OCI-LY3 (cell line): ENCODE results near the gene BPIFB2.

ENCODE experiments used
- H2AFZ ChIP-seq: fragments of 200-600, 300-600 bp; shearing (Covaris generic); 2 replicates; pipeline ENCODE4 v1.6.0; 2014; ENCODE audit warnings: antibody characterized with exemption, low read depth, low read length
- H3K27ac ChIP-seq: fragments of 200-600, 300-600 bp; sonication (generic); 2 replicates; pipeline ENCODE4 v1.5.1; 2014; ENCODE audit warnings: mild to moderate bottlenecking, low read length, moderate library complexity, mixed read lengths
- H3K27me3 ChIP-seq: fragments of 200-600, 300-600 bp; sonication (generic); 2 replicates; pipeline ENCODE4 v1.6.1; 2014; ENCODE audit warnings: low read depth, low read length, mixed read lengths
- H3K36me3 ChIP-seq: fragments of 200-600, 300-600 bp; sonication (generic); replicated peaks from 2 replicates; pipeline ENCODE3; 2014; ENCODE audit warnings: low read depth, low read length, mixed read lengths
- H3K4me1 ChIP-seq: fragments of 300-600, 200-600 bp; sonication (generic); 2 replicates; pipeline ENCODE4 v1.6.1; 2014; ENCODE audit warnings: low read length, mixed read lengths
- H3K4me2 ChIP-seq: fragments of 200-600, 300-600 bp; sonication (generic); 2 replicates; pipeline ENCODE4 v1.6.1; 2014; ENCODE audit warnings: low read length, mixed read lengths
- H3K4me3 ChIP-seq: fragments of 300-600, 200-600 bp; sonication (generic); 2 replicates; pipeline ENCODE4 v1.5.1; 2014; ENCODE audit warnings: antibody characterized with exemption, mild to moderate bottlenecking, low read length, moderate library complexity
- H3K79me2 ChIP-seq: fragments of 300-600, 200-600 bp; shearing (Covaris generic); 2 replicates; pipeline ENCODE4 v1.6.1; 2014; ENCODE audit warnings: mild to moderate bottlenecking, low read length, mixed read lengths
- H3K9ac ChIP-seq: fragments of 300-600, 200-600 bp; shearing (Covaris generic); 2 replicates; pipeline ENCODE4 v1.6.0; 2014; ENCODE audit warnings: mild to moderate bottlenecking, low read length, moderate library complexity
- H3K9me3 ChIP-seq: fragments of 200-600, 300-600 bp; shearing (Covaris generic); 2 replicates; pipeline ENCODE4 v1.6.1; 2014; ENCODE audit warnings: low read length, mixed read lengths; ENCODE audit not compliant: insufficient read depth
- H4K20me1 ChIP-seq: fragments of 200-600, 300-600 bp; sonication (generic); 2 replicates; pipeline ENCODE4 v1.6.1; 2016; ENCODE audit warnings: low read length, mixed read lengths; ENCODE audit not compliant: insufficient read depth
- CTCF ChIP-seq: fragments of 200-600, 300-600 bp; sonication (generic); IDR thresholded peaks from 2 replicates; pipeline ENCODE4 v1.5.1; 2014; ENCODE audit warnings: antibody characterized with exemption, low read length, low read depth
- EZH2phosphoT487 ChIP-seq: fragments of 200-600 bp; shearing (Covaris generic); IDR thresholded peaks from 2 replicates; pipeline ENCODE4 v1.6.1; 2018; ENCODE audit warnings: antibody characterized with exemption, mixed run types, low read depth

The BPIFB2 gene

GRCh38 chr20:33025318-33025876 lies 17.9 kb downstream of the BPIFB2 start:
- TF ChIP-seq EZH2phosphoT487 (no peak), CTCF (no peak)
- Histone ChIP-seq H3K9me3 (no peaks in the 10 kb centered on the region), H3K4me2 (no peak overlapping the region), H3K4me1 (peaks cover 20% of the 10 kb centered on the region), H4K20me1 (no peaks in the 10 kb centered on the region), H2AFZ (no peak overlapping the region), H3K27ac (no peak overlapping the region), H3K79me2 (no peaks in the 10 kb centered on the region), H3K27me3 (peaks cover 38% of the 10 kb centered on the region), H3K36me3 (no peaks in the 10 kb centered on the region), H3K4me3 (no peak overlapping the region), H3K9ac (no peak overlapping the region)

- H3K4me1 ChIP-seq: peaks cover 16% of the 10 kb centered on the region
- no peak overlapping the region for H3K4me3 ChIP-seq
- H3K9ac ChIP-seq: no peak overlapping the region
- no peaks in the 10 kb centered on the region for H4K20me1 ChIP-seq
- H3K36me3 ChIP-seq: no peaks in the 10 kb centered on the region
- H2AFZ ChIP-seq: no peak overlapping the region
- H3K27me3 ChIP-seq: peaks cover 38% of the 10 kb centered on the region
- no peaks in the 10 kb centered on the region for H3K9me3 ChIP-seq
- H3K27ac ChIP-seq: no peak overlapping the region
- H3K4me2 ChIP-seq: no peak overlapping the region
- no peak for TF ChIP-seq EZH2phosphoT487
- TF ChIP-seq CTCF: no peak
- H3K79me2 ChIP-seq: no peaks in the 10 kb centered on the region
Observed at GRCh38 chr20:33026072-33026778, 18.7 kb downstream of the BPIFB2 start.

GRCh38 chr20:33026779-33027759 lies 19.6 kb downstream of the BPIFB2 start:
- H4K20me1 ChIP-seq: no peaks in the 10 kb centered on the region
- H3K9ac ChIP-seq: no peak overlapping the region
- no peaks in the 10 kb centered on the region for H3K79me2 ChIP-seq
- no peaks in the 10 kb centered on the region for H3K9me3 ChIP-seq
- TF ChIP-seq CTCF (no peak), EZH2phosphoT487 (no peak)
- peaks cover 7% of the 10 kb centered on the region for H3K4me1 ChIP-seq
- no peak overlapping the region for H3K4me2 ChIP-seq
- no peak overlapping the region for H2AFZ ChIP-seq
- H3K36me3 ChIP-seq: no peaks in the 10 kb centered on the region
- no peak overlapping the region for H3K27ac ChIP-seq
- no peak overlapping the region for H3K4me3 ChIP-seq
- H3K27me3 ChIP-seq: peaks cover 38% of the 10 kb centered on the region
